ENCODE results near the gene DOK6.

Gene DOK6

GRCh38 chr18:69616114-69616513 is 215.4 kb downstream of the DOK6 start:
- no peak for TF ChIP-seq CTCF (IDR thresholded peaks at IDR 0.05; ENCODE audit: control extremely low read depth, extremely low read depth, low read depth, missing control alignments)
- ChIA-PET POLR2A (no interaction called here), CTCF (interaction anchor here (0.9 to 1.1 kb wide), 2 partner anchors 8 to 22 kb away, joined by 3 read pairs; no protein-coding TSS in a partner anchor)
- no peak for DNase-seq (ENCODE audit: extremely low spot score)

GRCh38 chr18:69617408-69617807 is 216.7 kb downstream of the DOK6 start:
- CTCF ChIA-PET, result interaction anchor here (1.1 kb wide), 1 partner anchor 24 kb away, joined by 3 read pairs; no protein-coding TSS in a partner anchor

GRCh38 chr18:69617888-69618287 is 217.2 kb downstream of the DOK6 start:
- DNase-seq (ENCODE audit: extremely low spot score), result no peak
- no peak for TF ChIP-seq CTCF (IDR thresholded peaks at IDR 0.05; ENCODE audit: control extremely low read depth, extremely low read depth, low read depth, missing control alignments)
- POLR2A ChIA-PET, result no interaction called here
- CTCF ChIA-PET, result interaction anchor here (1.2 kb wide), 1 partner anchor 8 kb away, joined by 4 read pairs; no protein-coding TSS in a partner anchor

More at GRCh38 chr18:69617408-69617807, 216.7 kb downstream of the DOK6 start:
- POLR2A ChIA-PET, result no interaction called here
- DNase-seq (ENCODE audit: extremely low spot score), result no peak
- TF ChIP-seq CTCF (IDR thresholded peaks at IDR 0.05; ENCODE audit: control extremely low read depth, extremely low read depth, low read depth, missing control alignments), result no peak

- POLR2A ChIA-PET, result no interaction called here
- no peak for DNase-seq (ENCODE audit: extremely low spot score)
- no peak for TF ChIP-seq CTCF (IDR thresholded peaks at IDR 0.05; ENCODE audit: control extremely low read depth, extremely low read depth, low read depth, missing control alignments)
- CTCF ChIA-PET, result interaction anchor here (1.4 kb wide), 1 partner anchor 19 kb away, joined by 3 read pairs; no protein-coding TSS in a partner anchor
Measured at GRCh38 chr18:69622184-69622583, 221.5 kb downstream of the DOK6 start.

- DNase-seq (ENCODE audit: extremely low spot score), result no peak
- ChIA-PET POLR2A (no interaction called here), CTCF (no interaction called here)
- TF ChIP-seq CTCF (IDR thresholded peaks at IDR 0.05; ENCODE audit: control extremely low read depth, extremely low read depth, low read depth, missing control alignments), result no peak
Measured at GRCh38 chr18:69622961-69623360, 222.3 kb downstream of the DOK6 start.

GRCh38 chr18:69626171-69626570 is 225.5 kb downstream of the DOK6 start:
- no peak for TF ChIP-seq CTCF (IDR thresholded peaks at IDR 0.05; ENCODE audit: control extremely low read depth, extremely low read depth, low read depth, missing control alignments)
- no peak for DNase-seq (ENCODE audit: extremely low spot score)
- CTCF ChIA-PET, result no interaction called here
- POLR2A ChIA-PET, result no interaction called here
